Tongue (tissue), 2 donors: ENCODE results near the gene GABRB2. TPM values are rescaled to one million over a fixed set of nuclear protein-coding genes. Genes with fewer than 3 reads are reported as not detected.
"Not testable (repeated sequence)": the region's sequence is repeated elsewhere in the genome, so short reads cannot be mapped to it uniquely, and the experiment has no call there.

ENCODE experiments used
- DNase-seq: peaks from one replicate; pipeline ENCODE4 v3.0.0-alpha.2; 2015
- total RNA-seq: library from RNA; depleted of rRNA; stranded (reverse); fragments of >200 nt; gene quantifications from one replicate; pipeline ENCODE4 v1.2.3, GENCODE V29; 2014

Gene GABRB2
- total RNA-seq = 0.10 TPM

DNA sequence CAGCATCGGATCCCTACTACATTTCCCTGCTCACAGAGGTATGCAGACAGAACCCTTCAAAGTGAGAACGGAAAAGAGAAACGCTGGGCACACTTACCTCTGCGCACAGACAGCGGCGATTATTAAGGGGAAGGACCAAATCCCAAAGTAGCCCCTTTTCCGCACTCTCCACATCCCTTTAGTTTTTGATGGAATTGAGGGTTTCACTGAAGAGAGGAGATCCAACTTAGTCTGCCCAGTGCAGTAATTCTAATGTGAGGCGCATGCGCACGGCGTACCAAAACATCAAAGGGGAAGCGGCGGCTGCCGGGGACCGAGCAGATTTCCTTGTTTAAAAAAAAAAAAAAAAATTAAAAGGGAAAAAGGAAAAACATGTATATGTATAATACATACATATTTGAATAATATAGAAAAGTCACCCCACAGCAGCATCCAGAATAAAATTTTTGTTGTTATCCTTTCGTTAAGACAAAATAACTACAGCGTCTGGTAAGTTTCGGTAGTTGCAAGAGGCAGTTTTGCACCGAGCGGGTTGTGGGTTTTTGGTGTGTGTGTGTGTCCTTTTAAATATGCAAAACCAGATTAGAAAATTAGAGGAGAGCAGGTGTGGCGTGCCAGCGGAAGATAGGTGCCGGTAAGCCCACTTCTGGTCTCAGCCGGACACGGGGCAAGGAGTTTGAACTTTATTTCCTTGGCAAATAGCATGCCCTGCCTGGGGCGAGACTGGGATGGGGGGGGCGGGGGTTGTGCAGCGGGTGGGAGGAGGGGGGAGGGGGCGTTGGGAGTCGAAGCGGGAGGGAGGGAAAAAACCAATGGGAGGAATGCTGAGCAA, at the start of gene GABRB2:
TSS of gene GABRB2 (minus strand) at position 256 of the 832 bp plus-strand sequence. CDS start at position 174, 82 bp downstream.
- DNase-seq = peak; percentile 78

DNA sequence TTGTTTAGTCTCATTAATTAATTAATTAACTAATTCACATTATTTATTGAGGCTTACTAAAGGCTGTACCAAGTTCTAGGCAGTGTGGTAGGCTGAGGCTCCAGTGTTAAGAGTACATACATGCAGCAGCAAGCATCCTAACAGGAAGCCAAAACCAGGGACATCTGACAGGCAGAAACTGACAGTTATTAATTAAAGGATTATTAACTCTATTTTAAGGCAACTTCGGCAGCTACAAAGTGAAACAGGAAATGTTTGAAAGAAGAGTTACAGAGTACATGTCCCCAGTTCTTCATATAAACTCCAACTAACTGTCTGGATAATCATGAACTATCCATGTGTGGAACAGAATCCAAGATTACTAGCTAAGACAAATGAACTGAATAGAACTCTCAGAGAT, 39.3 kb upstream of the GABRB2 start:
- no peak for DNase-seq

DNA sequence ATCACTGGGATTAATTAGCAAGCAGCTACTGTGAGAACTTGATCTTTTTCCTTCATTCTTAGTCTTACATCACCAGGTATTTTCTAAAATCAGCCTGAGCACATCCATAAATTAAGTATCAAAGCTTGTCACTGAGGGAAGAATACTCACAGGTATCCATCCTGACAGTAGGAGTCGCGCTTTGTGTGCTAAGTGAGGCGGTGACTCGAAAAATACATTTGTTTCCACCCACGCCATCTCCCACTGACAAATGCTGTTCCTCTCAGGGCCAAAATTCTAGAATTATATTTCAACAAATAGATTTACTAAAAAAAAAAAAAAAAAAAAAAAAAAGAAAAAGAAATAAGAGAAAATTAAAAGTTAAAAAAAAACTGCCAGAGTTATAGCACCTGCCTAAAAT, 34.1 kb upstream of the GABRB2 start:
- no peak for DNase-seq

DNA sequence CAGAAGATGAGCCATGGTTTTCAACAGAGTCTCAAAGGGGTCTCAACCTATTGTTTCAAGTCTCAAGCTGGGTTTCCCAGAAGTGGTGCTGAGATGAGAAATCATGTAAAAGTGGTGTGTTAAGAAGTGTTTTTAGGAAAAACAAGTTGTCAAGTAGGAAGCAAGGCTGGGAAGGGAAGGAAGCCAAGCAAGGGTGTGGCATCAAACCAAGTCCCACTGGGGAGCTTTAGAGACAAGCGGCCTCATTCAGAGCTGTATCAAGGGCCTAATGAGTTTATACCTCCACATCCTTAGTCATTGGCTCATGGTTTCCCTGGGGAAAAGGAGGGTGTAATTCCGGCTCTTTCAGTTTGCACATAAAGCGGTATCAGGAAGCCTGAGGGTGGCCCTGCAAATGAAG, 26.4 kb upstream of the GABRB2 start:
- DNase-seq = no peak

DNA sequence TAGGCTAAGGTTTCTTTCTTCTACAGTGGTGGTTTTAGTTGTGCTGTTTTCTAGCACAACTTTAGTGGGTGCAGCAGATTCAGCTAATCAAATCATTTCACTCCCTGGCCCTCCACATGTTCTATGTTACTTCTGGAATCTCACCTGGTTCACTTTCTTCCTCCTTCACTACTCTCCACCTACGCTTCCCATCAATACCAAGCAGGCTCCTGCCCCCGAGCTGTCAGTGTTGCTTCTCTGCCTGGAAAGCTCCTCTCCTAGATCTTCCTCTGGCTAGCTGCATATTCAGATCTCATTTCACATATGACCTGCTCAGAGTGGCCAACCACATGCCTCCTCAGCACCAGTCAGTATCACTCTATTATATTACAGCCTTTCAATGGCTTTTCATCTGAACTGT, 19.6 kb upstream of the GABRB2 start:
- DNase-seq = no peak

DNA sequence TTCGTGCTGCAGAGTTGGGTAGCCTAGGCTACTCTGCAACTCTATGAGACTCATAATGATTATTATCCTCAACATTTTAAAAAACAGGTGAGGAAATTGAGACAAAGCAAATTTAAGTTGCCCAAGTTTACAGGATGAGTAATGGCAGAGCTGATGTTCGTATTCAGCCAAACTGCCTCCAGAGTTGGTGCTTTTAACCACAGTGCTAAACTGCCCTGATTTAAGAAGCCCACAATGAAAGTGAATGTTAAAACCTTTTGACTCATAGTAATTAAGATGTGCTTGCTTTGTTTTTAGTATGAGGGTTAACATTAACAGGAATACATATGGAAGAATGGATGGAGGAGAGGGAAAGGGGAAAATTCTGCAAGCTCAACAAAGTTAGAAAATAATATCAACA, 15.9 kb upstream of the GABRB2 start:
- no peak for DNase-seq

DNA sequence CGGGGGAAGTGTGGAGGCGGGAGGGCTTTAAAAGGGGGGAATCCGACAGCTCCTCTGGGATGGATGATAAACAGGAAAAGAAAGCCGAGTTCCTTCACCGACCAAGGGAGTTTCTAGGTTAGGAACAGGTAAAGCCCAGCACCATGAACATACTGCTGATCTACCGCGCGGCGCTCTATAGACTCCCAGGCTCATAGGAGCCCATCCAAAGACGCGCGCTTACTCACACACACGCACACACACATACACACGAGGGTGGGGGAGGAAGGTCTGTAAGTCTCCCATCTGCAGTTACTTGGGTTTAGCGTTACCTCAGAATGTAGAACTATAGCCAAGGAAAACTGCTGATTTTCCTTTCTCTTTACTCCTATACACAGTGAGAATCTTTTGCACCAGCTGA, 2.6 kb upstream of the GABRB2 start:
- peak; percentile 46 for DNase-seq

DNA sequence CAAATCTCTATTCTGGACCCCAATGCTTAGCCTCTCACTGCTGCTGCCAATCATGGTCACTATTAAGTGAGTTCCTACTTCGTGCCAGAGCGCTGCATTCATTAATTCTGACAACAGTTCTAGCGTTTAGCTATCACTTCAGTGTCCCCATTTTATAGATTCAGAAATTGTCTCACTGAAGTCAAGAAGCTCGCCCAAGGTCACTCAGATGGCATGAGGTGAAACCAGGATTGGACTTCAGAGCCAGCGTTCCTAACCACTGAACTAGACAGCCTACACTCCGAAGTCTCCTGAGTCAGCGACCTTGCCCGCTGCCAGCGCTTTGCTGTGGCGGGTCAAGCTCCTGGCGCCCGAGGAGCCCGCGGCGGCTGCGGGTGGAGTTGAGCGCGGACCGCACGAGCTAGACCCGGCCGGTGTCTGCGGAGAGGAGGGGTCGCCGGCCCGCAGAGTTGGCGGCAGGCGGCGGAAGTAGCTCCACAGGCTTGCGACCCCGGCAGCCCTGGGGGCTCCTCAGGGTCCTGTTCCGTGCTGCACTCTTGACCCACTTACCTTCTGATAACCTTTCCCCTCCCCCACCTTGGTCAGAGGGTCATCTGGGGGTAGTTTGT, 2.1 kb upstream of the GABRB2 start:
- no peak for DNase-seq

DNA sequence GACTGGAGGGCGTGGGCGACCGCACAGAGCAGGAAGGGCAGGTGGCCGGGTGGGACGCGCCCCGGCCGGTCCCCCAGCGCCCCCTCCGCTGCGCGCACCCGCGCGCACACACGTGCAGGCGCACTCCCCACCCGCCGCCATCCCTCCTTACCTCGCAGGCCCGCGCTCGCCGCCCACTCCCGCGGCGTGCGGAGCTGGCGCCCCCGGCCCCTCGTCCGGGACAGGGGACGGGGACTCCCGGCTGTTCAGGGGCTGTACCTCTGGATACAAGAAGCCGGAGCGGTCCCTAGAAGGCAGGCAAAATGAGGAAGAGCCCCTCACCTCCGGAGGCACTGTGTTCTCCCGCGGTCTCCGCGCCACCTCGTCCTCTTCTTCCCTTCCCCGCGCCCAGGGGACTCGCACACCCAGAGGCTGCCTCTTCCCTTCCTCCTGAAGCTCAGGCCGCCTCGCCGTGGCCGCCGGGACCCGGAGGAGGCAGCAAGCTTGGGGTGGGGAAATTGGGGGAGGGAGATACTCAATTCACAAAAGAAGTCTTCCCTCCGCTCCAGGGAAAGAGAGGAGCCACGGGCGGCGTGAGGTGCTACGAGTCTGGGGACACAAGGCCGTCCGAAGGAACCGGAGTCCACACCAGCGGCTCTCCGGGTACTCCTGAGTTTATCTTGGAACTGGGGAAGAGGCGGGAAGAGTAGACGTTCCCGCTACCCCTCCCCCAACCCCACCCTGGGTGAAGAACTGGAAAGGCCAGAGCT, 1.4 kb upstream of the GABRB2 start:
- DNase-seq = no peak

DNA sequence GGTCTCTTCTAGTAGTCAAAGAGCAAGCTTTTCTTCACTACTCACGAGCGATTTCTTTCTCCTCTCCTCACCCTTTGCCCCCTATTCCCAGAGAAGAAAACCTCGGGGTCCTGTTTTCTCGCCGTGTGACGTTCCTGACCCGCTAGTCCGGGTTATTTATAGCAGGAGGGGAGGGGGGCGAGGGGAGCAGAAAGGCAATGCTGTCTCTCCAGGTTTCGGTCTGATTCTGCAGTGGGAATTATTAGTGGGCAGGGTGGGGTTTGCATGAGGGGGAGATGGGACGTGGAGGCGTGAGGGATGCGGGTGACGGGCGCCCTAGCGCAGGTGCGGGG, 847 bp upstream of the GABRB2 start:
- DNase-seq = no peak

DNA sequence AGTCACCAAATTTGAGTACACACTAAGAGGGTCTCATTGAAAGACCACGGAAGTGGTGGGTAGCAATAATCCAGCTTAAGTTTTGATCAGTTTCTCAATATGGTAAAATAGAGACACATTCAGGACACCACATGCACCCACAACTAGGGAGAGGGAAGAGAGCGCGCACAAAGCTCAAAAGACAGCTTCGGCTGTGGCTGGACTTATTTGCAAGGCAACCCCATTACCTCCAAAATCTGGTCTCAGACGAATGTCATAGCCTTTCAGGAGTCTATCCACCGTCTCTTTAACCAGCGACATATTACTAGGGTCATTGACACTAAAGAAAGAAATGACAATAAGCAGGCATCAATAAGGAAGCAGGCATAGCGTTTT, 443 bp downstream of the GABRB2 start:
- no peak for DNase-seq

DNA sequence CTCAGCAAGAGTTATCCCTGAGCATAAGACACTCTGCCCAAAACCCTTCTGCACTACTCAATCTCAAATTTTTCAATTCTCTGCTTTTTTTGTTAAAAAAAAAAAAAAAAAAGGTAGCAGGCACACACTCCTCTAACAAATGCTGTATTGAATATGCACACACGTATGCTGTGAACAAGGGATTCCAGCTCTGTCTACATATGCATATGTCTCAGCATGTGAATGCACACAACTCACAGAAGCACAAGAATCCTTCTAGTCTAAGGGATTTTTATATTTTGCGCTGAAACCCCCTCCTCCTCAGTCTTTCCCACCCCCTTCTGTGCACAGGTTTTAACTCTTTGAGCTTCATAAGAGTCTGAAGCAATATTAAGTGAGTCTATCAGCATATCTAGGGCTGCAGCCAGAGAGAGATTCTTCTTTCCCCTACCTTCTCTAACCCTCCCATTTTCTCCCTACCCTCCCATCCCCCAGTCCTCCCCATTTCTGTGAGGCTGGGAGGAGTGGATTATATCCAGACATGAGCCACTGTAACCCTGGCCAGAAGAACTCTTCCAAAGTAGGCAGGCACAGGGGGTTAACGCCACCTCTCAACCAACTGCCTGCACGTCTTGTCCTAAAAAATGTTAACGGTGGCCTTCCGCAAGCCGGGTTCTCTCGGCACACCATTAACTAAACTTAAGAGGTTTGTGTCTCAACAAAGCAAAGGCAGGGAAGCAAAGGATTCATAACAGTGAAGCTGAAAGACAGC, 1.0 kb downstream of the GABRB2 start:
- no peak for DNase-seq

DNA sequence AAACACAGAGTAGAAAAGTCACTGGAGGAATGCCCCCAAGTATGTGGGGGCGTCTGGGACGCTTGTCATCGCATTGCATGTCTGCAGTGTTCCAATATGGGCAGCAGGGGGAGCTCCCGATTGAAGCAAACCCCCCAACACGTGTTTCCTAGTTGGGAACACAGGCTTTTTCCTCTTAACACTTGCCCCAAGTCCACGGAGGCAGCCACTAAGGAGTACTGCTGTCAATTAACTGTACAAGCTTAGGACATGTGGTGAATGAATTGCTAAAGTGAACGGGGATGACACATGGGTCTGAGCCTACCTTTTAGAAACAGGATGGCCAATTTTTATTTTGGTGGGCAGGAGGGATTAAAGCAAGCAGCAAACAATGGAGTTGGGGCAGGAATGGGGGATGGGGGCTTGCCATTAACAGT, 2.2 kb downstream of the GABRB2 start:
- peak; percentile 54 for DNase-seq

DNA sequence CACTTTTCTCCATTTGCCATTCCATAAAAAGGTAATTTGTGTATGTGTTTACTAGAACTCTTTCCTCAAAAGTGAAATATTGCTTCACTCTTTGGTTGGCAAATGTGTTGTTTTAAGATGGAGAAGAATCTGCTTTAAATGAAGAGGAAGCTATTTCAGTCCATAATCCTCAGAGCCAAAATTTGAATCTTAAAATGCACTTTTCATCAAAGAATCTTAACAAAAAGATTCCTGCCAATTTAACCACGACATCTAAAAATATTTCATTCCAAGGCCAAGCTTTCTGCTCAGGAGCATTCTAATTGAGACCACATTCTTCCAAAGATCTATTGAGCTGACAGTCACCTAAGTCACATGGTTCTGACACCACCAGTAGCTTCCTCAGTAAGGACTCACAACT, 7.5 kb downstream of the GABRB2 start:
- no peak for DNase-seq

DNA sequence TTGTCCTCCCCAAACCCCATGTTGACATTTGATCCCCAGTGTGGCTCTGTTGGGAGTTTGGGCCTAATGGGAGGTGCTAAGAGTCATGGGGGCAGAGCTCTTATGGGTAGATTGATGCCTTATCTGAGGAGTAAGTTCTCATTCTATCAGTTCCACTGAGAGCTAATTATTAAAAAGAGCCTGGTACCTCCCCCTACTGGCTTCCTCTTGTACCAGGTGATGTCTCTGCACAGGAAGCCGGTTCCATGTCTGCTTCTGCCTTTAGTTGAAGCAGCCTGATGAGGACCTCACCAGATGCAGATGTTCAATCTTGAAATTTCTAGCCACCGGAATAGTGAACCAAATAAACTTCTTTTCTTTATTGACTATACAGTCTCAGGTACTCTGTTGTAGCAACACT, 10.8 kb downstream of the GABRB2 start:
- no peak for DNase-seq

DNA sequence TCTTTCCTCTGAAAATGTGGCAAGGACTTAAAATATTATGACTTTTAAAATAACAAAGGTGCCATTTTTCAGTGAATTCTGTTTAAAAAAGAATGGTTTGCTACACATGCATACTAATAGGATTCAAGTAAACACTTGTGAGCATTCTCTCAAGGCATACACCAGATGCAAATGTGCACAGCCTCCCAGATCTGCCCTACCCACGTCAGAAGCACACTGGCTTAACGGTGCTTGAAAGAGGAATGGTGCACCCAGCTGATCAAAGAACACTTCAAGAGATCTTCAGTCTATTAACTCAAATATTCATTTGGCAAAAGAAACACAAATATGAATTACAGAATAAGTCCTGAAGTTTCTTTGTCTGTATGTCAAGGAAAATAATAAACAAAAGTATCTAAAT, 15.8 kb downstream of the GABRB2 start:
- no peak for DNase-seq

DNA sequence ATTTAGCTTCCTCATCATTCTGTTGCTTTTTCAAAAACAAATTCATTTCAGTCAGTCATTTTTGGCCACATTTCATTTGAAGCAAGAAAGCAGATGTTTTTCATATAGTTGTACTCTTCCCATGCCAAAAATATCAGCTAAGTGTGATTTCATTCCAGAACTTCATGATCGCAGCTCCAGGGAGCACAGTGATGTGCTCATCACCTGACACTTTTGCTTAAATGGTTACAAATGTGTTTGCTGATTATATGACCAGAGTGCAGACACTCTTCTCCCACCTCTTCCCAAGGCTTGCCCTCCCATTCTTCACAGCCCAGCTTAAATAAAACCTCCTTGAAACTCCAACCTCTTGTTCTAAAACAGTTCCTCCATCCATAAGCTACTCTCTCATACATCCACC, 32.6 kb downstream of the GABRB2 start:
- DNase-seq = peak; percentile 62

DNA sequence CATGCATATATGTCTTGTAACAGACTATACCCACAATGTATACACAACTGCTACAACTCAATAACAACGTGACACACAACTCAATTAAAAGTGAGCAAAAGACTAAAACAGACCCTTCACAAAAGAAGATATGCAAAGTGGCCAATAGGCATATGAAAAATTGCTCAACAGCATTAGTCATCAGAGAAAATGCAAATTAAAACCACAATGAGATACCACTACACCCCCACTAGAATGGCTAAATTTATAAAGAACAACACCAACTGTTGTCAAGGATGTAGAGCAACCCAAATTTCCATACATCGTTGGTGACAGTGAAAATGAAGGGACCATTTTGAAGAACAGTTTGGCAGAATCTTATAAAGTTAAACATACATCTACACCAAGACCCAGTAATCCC, 38.9 kb downstream of the GABRB2 start:
- DNase-seq = no peak

DNA sequence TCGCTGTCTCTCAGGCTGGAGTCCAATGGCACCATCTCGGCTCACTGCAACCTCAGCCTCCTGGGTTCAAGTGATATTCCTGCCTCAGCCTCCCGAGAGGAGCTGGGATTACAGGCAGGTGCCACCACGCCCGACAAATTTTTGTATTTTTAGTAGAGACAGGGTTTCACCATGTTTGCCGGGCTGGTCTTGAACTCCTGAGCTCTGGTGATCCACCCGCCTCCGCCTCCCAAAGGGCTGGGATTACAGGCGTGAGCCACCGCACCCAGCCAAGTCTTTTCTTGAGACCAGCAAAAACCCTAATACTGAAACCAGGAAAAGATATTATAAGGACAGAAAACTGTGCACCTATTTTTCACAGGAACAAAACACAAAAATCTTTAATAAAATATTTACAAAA, 41.4 kb downstream of the GABRB2 start:
- not testable (repeated sequence) for DNase-seq

DNA sequence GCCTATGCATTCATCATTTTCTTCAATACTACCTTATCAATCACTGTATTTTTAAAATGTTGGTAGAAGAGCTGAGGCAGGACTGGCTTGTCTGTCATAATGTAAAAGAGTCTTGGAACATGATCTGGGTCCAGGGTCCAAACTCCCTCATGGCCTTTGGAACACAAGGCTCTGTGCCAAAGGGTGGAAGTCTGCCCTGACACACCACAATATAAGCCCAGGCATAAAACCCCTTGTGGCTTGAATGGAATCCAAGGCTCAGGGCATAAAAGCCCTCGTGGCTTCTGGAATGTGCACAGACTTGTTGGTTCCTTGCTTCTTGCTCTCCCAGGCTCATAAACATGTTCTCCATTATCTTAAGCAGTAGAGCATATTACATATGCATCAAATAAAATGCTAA, 48.0 kb downstream of the GABRB2 start:
- no peak for DNase-seq

DNA sequence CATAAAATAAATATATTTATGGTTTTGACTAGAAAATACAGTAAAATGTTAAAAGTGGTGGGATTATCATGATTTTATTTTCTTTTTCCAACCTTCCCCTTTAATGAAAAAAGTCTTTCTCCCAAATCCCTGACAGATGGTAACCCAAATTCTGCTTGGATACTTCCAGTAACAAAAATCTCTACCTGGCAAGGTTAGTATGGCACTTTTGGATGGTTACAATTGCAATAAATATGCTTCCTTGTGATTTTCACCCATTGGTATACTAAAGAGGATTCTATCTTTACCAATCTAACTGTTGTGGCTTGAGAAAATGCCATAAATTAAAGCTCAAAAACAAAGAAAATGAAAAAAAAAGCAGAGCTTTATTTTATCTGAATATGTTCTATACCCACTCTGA, 62.8 kb downstream of the GABRB2 start:
- no peak for DNase-seq

DNA sequence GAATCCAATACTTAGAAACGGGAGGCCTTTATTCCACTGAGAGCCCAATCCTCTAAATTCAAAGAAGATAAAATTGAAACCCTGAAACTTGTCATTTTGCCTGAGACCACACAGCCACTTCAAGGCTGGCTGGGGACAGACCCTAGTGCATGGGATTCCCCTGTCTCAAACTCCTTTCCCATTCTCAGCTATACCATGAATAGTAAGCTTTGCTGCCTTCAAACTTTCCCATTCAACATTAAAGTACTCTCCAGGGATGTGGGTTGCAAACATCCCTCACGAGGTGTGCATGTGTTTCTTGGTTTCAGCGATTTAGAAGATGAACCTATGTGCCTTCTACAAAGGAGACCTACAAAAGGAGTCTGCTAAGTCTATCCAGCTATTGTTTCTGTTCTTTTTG, 64.6 kb downstream of the GABRB2 start:
- DNase-seq = no peak
